Ramos (cell line): Measurements from ENCODE around the gene CDC42BPG.

ENCODE experiments used
- in situ Hi-C: fragments of 300-500 bp; cut with MboI; formaldehyde crosslinking; loops from one replicate; pipeline ENCODE4 v1.14.3; 2022; ENCODE audit warnings: low sequenced_read_pairs; ENCODE audit not compliant: unreplicated experiment

CDC42BPG gene

GRCh38 chr11:64814712-64815187, 29.7 kb downstream of the CDC42BPG start:
- in situ Hi-C loops: no loop called here

GRCh38 chr11:64813826-64814225, 30.6 kb downstream of the CDC42BPG start:
- in situ Hi-C loops: no loop called here

DNA sequence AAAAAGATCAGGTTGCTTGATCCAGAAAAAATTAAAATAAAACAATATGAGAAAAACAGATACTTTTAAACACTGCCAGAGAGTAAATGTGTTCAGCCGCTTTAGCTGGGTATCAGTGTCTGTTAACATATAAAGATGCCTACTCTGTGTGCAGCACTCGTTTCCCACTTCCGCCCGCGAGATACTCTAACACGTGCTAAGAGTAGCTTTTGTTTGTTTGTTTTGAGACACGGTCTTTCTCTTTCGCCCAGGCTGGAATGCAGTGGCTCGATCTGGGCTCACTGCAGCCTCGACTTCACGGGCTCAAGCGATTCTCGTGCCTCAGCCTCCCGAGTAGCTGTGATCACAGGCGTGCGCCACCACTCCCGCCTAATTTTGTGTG, 33.6 kb downstream of the CDC42BPG start:
- in situ Hi-C loops: no loop called here

GRCh38 chr11:64810271-64810890, 34.1 kb downstream of the CDC42BPG start, which contains the start of gene MEN1:
MEN1 (minus strand) TSS chr11:64810551; CDS start chr11:64810109, 442 bp downstream.
- in situ Hi-C loops: no loop called here

DNA sequence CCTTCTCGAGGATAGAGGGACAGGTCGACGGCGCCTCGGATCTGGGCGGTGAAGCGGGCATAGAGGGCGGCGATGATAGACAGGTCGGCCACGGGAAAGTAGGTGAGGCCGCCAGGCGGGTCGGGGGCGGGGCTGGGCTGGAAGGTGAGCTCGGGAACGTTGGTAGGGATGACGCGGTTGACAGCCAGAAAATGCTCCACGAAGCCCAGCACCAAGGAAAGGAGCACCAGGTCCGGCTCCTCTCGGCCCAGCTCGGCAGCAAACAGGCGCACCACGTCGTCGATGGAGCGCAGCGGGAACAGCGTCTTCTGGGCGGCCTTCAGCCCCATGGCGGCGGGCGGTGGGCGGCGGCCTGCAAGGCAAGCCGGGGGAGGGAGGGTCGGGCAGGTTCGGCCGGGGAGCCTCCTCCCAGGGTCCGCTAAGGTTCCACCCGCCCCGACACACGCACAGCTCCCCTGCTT, 34.6 kb downstream of the CDC42BPG start:
- in situ Hi-C loops: no loop called here

GRCh38 chr11:64805481-64805880, 39.0 kb downstream of the CDC42BPG start:
- in situ Hi-C loops: no loop called here

DNA sequence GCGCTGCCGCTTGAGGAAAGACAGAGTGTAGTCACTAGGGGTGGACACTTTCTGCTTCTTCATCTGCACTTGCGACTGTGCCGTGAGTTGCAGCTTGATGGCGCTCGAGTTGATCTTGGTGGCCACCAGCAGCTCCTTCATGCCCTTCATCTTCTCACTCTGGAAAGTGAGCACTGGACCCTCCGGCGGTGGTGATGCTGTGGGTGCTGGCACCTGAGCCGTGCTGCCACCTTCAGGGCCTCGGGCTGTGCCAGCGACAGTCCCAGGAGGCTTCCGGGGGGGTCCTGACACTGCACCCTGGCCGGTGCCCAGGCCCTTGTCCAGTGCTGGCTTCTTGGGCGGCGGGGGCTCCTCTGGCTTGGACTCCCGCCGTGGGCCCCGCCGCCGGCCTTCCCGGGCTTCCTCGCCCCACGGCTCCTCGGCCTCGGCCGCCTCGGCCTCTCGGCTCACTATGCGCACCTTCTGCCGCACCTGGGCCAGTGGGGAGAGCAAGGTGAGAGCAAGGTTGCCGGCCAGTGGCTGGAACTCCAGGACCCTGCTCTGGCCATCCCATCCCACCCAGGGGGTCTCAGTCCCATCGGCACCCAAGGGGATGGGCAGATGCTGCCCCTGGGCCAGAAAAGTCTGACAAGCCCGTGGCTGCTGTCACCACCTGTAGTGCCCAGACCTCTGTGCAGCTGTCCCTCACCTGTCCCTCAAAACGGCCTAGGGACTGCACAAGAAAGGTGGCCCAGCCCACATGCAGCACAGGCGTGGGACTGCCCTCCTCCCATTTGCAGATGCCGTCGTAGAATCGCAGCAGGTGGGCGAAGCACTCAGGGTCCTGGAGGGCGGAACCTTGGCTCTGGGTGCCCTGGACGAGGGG, 39.9 kb downstream of the CDC42BPG start:
- in situ Hi-C loops: no loop called here

- in situ Hi-C loops: no loop called here
These were observed 40.6 kb downstream of the CDC42BPG start for GRCh38 chr11:64803846-64804345.

GRCh38 chr11:64803158-64803845, 41.2 kb downstream of the CDC42BPG start, which contains the start of gene MAP4K2:
MAP4K2 (minus strand) TSS chr11:64803214; CDS start chr11:64803149, 65 bp downstream.
- in situ Hi-C loops: no loop called here

DNA sequence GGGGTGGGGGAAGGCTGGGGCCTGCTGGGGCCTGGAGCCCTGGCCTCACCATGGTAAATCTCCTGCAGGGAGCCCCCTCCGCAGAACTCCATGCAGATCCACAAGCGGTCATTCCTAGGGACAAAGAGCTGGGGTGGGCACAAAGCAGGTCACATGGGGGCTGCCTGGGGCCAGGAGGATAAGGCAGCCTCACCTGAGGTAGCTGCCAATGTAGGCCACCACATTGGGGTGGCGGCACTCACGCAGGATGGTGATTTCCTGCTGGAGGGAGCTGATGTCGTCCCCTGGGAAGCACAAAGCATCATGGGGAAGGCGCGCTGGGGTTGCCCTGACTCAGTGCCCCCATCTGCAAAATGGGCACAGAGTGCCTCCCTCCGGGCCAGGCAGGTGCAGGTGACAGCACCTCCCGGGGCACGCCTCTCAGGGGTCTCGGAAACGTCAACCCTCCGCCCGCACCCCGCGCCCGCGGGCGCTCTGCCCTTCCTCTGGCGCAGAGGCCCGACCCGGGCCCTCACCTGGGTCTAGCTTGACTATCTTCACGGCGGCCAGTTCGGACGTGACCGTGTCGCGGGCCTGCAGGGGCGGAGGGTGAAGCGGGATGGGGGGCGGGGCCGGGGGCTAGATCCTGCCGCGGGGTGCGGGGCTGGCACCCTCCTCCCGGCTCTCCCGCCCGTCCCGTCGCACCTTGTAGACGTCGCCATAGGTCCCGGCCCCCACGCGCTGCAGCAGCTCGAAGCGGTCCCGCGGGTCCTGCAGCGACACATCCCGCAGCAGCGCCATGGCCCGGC, 41.9 kb downstream of the CDC42BPG start:
- in situ Hi-C loops: no loop called here

- in situ Hi-C loops: no loop called here
These were observed 42.7 kb downstream of the CDC42BPG start for GRCh38 chr11:64801561-64802369.

- in situ Hi-C loops: no loop called here
These were observed 43.3 kb downstream of the CDC42BPG start for GRCh38 chr11:64801158-64801464.

GRCh38 chr11:64800303-64801157, 43.9 kb downstream of the CDC42BPG start:
- in situ Hi-C loops: no loop called here

GRCh38 chr11:64799623-64800302, 44.7 kb downstream of the CDC42BPG start:
- in situ Hi-C loops: no loop called here

DNA sequence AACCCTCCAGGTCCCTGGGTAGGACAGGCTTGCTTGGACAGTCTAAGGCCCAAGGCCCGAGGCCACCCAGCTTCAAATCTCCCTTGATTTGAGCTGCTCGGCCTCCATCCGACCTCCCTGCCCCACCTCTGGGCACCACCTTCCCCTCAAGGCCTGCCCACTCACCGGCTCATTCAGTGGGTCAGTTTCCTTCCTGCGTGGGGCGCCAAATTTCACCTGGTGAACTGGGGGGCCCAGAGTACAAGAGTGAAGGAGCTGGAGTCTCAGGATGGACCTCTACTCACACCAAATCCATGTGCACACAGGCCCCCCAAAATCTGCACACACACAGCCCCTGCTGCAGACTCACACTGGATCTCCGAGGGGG, 45.2 kb downstream of the CDC42BPG start:
- in situ Hi-C loops: no loop called here

GRCh38 chr11:64796757-64797541, 47.5 kb downstream of the CDC42BPG start:
- in situ Hi-C loops: no loop called here
